LNCAP (cell line): ENCODE measurements around the gene HEG1.

ENCODE experiments used
- TF ChIP-seq, protein P1 (sequence below): fragments of 450-650 bp; IDR thresholded peaks from 2 replicates; pipeline ENCODE4 v1.5.1; 2017; ENCODE audit warnings: mild to moderate bottlenecking

The HEG1 gene

DNA sequence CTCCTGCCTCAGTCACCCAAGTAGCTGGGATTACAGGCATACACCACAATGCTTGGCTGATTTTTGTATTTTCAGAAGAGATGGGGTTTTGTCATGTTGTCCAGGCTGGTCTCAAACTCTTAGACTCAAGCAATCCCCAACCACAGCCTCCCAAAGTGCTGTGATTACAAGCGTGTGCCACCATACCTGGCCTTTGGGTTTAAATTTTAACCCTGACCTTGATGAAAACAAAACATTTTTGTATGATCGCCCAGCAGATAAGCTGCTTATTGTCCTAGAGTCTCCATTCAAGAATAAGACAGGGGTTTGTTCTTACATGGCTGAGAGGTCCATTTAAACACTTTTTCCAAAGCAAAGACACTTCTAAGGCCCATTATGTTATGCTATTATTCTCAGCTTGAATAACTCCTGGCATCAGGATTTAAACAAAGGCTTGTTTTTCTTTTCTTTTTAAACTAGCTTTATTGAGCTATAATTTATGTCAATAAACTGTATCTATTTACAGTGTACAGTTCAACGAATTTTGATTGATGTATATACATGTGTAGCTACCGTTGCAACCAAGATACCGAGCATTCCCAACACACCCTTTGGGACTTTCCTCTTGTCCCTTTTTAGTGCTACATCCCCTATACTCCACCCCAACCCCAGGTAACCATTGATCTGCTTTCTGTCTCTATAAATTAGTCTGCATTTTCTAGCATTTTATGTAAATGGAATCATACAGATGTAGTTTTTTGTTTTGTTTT, 119.8 kb downstream of the HEG1 start:
- TF ChIP-seq, protein P1, sequence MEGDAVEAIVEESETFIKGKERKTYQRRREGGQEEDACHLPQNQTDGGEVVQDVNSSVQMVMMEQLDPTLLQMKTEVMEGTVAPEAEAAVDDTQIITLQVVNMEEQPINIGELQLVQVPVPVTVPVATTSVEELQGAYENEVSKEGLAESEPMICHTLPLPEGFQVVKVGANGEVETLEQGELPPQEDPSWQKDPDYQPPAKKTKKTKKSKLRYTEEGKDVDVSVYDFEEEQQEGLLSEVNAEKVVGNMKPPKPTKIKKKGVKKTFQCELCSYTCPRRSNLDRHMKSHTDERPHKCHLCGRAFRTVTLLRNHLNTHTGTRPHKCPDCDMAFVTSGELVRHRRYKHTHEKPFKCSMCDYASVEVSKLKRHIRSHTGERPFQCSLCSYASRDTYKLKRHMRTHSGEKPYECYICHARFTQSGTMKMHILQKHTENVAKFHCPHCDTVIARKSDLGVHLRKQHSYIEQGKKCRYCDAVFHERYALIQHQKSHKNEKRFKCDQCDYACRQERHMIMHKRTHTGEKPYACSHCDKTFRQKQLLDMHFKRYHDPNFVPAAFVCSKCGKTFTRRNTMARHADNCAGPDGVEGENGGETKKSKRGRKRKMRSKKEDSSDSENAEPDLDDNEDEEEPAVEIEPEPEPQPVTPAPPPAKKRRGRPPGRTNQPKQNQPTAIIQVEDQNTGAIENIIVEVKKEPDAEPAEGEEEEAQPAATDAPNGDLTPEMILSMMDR, result no peak

DNA sequence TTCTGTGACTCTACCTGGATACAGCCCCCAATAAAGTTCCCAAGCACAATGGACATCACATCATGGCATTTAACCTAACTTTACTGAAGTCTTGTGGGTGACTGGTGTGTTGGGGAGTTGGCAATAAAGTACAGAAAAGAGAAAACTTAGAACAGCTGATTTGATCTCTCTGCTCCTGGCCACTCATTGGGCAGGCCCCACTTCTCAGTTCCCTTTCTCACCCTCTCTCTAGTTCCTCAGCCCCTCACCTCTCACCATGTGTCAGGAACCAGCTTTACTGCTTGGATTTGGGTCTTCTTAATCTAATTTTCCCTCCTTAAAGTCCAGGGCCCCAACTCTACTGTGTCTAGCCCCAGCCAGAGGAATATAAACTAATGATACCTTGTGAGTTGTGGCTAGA, 120.5 kb downstream of the HEG1 start:
- TF ChIP-seq, protein P1, result no peak

DNA sequence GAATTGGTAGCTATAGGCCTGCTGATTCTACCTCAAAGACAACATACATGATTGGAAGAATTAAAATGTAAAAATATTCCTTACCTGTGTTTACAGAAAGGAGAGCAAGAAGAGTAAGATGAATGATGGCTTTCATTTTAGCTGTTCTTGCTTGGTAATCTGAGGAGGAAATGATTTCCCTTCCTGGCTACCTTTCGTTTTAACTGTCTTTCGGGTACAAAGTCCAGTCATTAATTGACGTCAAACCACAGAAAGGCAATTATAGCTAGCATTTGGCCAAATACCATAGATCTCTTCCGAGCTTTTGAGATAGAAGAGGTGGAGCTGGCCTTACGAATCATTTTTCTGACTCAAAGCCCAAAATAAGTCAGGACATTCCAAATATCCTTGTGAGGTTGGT, 121.2 kb downstream of the HEG1 start, which contains the start of gene MUC13:
TSS of gene MUC13 (minus strand) at position 175 of the 400 bp plus-strand sequence. CDS start at position 136, 39 bp downstream.
- TF ChIP-seq, protein P1, result no peak

DNA sequence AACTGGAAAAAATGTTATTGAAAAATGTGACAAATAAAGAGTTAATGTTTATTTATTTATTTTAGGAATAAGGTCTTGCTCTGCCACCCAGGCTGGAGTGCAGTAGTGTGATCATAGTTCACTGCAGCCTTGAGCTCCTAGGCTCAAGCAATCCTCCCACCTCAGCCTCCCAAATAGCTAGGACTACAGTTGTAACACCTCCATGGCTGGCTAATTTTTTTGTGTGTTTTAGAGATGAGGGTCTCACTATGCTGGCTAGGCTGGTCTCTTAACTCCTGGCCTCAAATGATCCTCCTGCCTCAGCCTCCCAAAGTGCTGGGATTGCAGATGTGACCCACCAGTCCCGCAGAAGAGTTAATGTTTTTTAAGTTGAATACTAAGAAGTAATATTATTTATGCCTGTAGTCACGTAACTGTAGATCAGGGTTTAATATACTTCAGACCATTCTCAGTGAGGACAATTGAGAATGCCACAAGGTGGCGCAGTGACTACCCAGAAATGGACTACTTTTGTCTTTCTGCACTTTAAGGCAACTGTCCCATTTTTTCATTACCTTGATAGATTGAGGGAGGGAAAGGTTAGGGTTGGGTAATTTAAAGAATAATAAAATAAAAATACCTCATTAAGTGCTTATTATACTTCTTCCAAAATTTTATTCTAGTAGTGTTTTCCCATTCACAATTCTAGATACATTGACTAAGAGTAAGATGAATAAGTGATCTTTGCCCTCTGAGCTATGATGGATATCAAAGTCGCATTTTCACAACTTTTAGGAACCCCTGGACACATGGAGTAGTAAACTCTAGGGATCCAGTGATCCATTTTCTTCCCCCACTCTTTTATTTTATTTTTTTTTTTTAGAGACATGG, 127.2 kb downstream of the HEG1 start:
- TF ChIP-seq, protein P1, result peak; percentile 90

DNA sequence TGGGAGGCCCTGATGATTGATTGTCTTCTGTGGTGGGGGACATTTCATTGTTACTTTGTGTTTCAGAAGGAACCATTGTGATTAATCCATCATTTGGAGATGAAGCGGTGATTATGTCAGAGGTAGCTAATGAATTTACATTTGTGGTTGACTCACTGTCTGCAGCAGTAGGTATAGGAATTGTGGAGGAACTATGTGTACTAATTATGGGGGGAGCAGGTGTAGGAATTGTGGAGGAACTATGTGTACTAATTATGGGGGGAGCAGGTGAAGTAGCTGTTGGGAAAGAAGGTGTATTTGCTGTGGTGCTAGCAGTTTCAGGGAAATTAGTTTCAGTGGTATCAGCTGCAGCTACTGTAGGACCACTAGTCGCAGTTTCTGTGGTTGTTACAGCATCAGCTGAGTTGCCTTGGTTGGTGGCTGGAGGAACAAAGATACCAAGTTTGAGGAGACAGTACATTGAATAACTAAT, 128.2 kb downstream of the HEG1 start:
- TF ChIP-seq, protein P1, result no peak

DNA sequence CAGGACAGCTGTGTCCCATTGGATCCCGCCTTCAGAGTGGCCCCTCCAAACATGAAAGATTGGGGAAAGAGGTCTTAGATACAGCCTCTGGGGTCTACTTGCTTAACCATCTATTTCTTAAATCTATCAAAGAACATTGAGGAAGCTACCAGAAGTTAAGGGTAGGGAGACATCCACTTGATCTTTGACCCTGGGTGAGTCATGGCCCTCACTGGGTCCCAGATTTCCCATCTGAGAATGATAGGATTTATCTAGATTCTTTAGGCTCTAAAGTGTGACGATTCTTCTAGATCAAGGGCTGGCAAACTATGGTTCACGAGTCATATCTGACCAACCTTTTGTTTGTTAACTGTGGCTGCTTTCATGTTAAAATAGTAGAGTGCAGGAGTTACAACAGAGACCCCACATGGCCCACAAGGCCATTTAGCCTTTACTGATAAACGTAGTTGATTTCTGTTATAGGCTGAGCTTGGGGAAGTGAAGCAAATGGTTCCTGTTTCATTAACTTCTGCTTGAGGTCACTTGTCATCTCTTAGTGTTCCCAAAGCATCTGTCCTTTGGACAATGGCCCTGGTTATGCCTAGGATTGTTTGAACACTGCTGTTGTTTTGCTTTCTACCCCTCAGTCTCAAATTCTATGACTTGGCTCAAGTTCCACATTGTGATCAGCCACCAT, 129.2 kb downstream of the HEG1 start:
- TF ChIP-seq, protein P1, result no peak

DNA sequence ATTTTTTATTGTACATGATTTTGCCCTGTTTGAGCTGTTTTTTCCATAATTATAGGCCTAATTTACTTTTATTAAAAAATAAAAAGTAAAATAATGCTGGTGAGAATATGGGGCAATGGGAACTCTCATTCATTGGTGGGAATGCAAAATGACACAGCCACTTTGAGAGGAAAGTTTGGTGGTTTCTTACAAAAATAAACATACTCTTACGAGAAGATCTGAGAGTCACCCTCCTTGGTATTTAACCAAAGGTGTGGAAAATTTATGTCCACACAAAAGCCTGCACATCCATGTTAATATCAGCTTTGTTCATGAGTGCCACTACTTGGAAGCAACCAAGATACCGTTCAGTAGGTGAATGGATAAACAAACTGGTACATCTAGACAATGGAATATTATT, 131.1 kb downstream of the HEG1 start:
- TF ChIP-seq, protein P1, result no peak
